Fibroblast of skin of right biceps (primary cell): ENCODE measurements around the gene RTP2.

Experiments
- DNase-seq: peaks from one replicate; pipeline ENCODE4 v3.0.0-alpha.2; 2013

The RTP2 gene

DNA sequence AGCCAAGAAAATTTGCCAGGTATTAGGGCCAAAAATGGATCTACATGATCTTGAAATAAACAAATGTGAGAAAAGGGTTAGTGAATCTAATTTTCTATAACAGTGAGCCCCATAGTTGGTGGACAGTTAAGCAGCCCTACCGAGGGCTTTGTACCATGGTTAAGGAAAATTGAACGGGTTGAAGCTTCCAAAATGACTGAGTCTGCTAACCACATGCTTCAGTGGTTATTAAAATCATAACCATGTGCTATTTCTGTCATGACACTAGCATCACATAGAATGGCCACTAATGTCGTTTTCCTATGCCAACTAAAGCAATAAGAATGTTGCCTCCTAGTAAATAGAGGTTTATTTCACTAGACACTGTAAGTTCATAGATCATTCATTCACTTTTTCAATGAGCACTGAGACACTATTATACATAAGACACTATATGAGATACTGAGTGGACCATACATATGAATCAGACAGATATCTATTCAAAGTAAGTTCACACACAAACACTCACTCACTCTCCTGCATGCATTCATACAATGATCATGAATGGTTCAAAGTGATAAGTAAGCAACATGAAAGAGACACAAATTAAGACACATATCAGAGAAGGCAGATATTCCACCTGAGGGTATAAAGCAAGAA lies 36.5 kb downstream of the RTP2 start:
- no peak for DNase-seq

DNA sequence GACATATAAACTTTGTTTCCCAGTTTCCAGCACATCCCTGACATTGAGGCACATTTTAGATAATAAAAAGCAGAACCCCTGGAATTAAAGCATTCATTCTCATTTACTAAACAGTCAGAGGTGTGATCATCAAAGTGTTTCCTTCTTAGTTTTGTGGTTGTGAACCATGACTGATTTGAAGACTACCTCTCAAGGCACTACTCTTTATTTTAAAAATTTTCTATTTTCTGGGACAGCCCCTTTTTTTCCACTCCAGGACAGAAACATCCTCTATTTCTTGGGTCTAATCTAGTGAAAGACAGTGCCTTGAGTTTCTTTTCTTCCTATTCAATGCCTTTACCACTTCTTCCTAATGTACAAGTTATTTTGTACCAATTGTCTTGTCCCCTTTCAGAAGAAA lies 37.3 kb downstream of the RTP2 start:
- DNase-seq, result no peak

DNA sequence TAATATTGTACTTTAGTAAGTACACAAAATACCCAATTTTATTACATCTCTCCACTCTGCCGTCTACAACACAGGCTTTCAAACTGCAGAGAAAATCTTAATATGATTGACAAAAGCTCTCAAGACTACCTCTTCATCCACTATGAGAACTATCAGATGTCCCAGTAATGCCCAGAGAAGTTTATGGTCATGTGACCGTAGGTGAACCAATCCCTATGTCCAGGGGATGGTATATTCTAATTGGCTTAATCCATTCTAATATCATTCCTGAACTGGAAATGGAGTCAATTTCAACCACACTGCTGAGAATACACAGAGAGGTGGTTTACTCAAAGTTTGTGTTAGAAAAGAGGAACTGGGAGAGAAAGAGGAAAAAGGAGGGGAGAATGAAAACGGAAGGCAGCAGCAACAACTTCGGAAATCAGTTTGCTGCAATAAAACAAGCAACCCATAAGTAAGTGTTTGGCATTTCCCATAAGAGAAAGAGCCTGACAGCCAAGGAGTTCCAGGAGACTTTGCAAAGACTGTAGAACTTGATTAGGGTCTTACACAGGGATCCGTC lies 39.4 kb downstream of the RTP2 start:
- no peak for DNase-seq

DNA sequence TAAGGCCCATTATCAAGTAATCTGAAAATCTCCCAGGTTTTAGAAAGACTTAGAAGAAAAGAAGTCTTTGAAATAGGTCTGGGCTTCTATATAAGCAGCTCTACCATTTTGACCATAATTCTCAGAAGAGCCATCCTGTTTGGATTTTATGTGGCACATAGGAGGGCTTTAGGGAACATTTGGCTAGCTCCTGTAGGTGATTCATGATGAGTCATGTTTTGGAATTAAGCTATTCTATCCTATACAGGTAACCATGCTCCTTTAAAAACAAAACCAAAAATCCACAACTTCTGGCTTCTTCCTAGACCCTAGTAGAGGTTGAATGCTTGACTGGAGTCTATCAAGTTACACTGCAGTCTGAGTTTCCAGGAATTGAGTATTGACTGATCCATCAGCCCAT lies 41.1 kb downstream of the RTP2 start:
- no peak for DNase-seq

DNA sequence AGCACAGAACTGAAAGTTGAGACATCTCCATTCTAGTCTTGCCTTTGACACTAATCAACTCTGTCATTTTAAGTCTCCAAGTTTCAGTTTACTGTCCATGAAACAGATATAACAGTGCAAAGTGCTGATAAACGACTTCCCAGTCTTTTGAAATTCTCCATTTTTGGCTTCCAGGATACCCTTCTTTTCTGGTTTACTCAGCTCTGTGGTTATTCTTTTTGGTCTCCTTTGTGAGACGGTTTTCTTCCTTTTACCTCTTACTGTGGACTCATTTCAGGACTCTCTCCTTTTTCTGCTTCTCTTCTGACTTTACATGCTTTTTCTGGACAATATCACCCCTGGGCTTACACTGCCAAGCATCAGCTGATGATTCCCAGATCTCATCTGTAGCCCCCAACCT lies 51.1 kb downstream of the RTP2 start:
- DNase-seq, result no peak
